ENCODE results near the gene ADSS1.

DNA sequence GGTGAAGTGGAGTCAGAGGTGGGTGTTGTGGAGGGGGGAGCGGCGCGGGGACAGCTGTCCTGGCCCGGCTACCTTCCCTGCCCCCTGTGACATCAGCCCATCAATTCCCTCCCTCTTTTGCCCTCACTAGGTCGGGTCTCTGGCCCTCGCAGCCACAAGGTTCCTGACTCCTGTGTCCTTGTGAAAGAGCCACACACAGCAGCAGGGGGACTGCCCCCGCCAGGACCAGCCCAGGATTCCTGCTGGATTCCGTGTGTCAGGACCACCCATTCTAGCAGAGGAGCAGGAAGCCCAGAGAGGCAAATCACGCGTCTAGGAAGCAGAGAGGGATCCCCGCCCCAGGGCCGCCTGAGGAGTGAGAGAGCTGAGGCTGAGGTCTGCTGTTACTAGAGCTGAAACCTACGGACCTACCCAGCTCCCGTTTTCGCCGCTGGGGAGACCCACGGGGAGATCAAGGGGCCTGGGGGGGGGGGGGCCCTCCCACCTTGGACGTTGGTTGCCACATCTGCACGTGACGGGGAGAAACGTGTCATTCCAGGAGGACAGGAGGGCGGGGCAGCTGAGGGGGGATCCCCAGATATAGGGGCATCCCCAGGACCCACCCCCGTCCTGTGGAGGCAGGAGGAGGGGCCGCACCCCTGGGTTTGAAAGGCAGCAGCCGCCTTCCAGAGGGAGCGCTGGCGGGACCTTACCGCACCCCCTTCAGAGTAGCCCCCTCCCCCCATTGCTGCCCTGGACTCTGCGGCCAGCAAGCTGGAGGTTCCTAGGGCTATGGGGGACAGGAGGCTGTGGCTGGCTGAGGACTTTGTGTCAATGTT is 47.1 kb upstream of the ADSS1 start:
- TF ChIP-seq, protein P1, sequence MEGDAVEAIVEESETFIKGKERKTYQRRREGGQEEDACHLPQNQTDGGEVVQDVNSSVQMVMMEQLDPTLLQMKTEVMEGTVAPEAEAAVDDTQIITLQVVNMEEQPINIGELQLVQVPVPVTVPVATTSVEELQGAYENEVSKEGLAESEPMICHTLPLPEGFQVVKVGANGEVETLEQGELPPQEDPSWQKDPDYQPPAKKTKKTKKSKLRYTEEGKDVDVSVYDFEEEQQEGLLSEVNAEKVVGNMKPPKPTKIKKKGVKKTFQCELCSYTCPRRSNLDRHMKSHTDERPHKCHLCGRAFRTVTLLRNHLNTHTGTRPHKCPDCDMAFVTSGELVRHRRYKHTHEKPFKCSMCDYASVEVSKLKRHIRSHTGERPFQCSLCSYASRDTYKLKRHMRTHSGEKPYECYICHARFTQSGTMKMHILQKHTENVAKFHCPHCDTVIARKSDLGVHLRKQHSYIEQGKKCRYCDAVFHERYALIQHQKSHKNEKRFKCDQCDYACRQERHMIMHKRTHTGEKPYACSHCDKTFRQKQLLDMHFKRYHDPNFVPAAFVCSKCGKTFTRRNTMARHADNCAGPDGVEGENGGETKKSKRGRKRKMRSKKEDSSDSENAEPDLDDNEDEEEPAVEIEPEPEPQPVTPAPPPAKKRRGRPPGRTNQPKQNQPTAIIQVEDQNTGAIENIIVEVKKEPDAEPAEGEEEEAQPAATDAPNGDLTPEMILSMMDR (IDR thresholded peaks at IDR 0.05) = no peak
- no peak for TF ChIP-seq EP300 (IDR thresholded peaks at IDR 0.05)
- no peak for TF ChIP-seq POLR2A (IDR thresholded peaks at IDR 0.05)
